22Rv1 (cell line): ENCODE results near the gene ZNF385C.

ENCODE experiments used
- H3K27ac ChIP-seq: fragments of 450-650 bp; 2 replicates; pipeline ENCODE4 v1.5.1; 2017
- ZFX ChIP-seq: fragments of 450-650 bp; IDR thresholded peaks from 2 replicates; pipeline ENCODE4 v1.6.1; 2017; ENCODE audit warnings: antibody characterized with exemption, borderline replicate concordance
- TF ChIP-seq, protein P1 (sequence below): fragments of 450-650 bp; IDR thresholded peaks from 2 replicates; pipeline ENCODE4 v1.5.1; 2017; ENCODE audit warnings: mild to moderate bottlenecking

Gene ZNF385C

DNA sequence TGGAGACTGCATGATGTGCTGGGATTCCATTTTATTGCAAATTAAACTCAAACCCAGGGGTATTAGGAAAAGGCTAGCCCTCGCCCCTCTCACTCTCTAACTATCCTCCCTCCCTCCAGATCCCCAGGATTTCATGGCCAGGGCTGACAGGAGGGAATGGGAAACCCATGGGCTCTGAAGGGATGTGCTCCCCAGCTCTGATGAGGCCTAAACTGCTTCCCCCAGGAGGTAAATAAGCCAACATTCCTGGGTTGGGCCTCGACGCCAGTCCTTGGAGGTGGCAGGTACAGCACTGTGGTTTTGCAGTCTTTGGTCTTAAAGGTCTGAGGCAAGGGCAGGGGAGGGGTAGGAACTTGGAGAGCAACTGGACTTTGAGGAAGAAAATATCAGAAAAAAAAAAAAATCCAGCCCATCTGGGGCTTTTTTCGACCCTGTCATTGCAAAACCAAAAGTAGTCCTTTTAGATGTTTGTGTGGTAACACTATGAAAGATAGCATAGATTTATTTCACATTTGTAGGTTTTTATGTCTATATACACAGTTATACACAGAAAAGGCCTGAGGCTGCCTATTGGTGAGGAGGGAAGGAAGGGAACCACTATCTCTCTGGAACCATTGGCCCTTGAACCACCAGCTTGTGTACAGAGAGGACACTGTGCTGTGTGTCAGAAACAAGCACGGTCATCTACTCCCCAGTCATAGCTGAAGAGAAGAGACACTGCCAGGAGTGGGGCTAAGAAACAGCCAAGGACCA is 59.9 kb downstream of the ZNF385C start:
- H3K27ac ChIP-seq: no peak overlapping the region
- TF ChIP-seq ZFX: no peak
- TF ChIP-seq, protein P1, sequence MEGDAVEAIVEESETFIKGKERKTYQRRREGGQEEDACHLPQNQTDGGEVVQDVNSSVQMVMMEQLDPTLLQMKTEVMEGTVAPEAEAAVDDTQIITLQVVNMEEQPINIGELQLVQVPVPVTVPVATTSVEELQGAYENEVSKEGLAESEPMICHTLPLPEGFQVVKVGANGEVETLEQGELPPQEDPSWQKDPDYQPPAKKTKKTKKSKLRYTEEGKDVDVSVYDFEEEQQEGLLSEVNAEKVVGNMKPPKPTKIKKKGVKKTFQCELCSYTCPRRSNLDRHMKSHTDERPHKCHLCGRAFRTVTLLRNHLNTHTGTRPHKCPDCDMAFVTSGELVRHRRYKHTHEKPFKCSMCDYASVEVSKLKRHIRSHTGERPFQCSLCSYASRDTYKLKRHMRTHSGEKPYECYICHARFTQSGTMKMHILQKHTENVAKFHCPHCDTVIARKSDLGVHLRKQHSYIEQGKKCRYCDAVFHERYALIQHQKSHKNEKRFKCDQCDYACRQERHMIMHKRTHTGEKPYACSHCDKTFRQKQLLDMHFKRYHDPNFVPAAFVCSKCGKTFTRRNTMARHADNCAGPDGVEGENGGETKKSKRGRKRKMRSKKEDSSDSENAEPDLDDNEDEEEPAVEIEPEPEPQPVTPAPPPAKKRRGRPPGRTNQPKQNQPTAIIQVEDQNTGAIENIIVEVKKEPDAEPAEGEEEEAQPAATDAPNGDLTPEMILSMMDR: no peak

DNA sequence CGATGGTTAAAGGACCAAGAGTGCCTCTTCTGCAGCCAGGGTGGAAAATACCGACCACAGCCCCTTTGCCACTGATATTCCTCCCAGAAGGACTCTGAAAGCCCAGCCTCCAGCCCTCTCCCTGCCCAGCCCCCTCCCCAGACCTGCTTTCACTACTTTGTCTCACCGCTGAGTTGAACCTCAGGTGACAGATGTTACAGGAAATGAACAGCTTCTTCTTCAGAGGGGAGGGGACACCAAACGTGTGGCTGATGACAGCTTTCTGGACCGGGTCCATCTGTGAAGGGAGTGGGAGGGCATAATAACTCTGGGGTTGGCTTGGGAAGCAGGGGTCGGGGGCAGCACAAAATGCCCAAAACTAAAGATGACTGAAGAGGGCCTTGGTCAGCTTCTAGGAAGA is 64.2 kb downstream of the ZNF385C start:
- H3K27ac ChIP-seq: no peak overlapping the region
- TF ChIP-seq ZFX: no peak
- TF ChIP-seq, protein P1: no peak

- H3K27ac ChIP-seq: no peak overlapping the region
- no peak for TF ChIP-seq ZFX
- TF ChIP-seq, protein P1: no peak
Measured at GRCh38 chr17:42031584-42031983, 66.7 kb downstream of the ZNF385C start.

- TF ChIP-seq, protein P1: peak; percentile 28; the same call in 1 of the 2 replicates
- TF ChIP-seq ZFX: no peak
Measured at GRCh38 chr17:42028791-42029127, 69.5 kb downstream of the ZNF385C start.

DNA sequence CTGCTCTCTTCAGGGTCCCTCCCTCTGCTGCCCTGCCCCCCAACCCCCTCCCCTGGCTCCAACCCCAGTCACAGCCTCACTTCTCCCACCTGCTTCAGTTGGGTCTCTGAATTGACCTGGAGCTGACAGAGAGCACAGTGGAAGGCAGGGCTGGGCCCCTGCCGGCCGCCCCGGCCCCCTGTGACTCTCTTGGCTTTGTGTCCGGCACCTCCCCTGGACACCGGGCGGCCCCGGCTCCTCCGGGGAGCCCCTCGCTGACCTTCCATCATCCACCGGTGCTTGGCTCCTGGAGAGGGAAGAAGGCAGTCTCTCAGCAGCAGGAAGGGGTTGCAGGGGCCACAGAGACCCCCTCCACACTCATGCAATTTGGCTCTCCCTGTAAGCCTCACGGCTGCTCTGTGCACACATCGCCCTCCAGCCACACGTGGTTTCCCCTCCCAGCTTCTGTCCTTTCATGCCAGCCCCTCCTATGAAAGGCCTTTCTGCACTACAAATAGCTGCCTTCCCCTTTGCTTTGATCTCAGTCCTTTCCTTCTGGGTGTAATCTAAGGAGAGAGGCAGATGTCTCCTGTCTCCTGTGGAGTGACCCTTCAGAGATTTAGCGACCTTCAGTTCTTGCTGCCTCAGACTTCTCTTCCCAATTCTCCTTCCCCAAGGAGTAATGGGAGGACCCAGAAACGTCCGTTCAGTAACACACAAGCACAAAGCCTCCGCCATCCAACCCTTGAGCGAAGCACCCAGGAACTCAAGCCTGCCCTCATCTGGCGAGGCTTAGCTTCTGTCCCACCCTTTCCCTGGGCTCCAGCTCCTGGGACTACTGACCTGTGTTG is 70.1 kb downstream of the ZNF385C start:
- TF ChIP-seq, protein P1: peak; percentile 59
- no peak for TF ChIP-seq ZFX
- no peak overlapping the region for H3K27ac ChIP-seq

More at GRCh38 chr17:42028791-42029127, 69.5 kb downstream of the ZNF385C start:
- H3K27ac ChIP-seq: no peak overlapping the region

- TF ChIP-seq ZFX: no peak
- TF ChIP-seq, protein P1: no peak
- H3K27ac ChIP-seq: no peak overlapping the region
Measured at GRCh38 chr17:42027590-42027889, 70.7 kb downstream of the ZNF385C start.
